ENCODE data around the gene CPED1. TPM values are rescaled to one million over a fixed set of nuclear protein-coding genes. Genes with fewer than 3 reads are reported as not detected.

Gene CPED1
- polyA plus RNA-seq, 1 experiment, result 52.0 TPM

GRCh38 chr7:121084748-121085336, 96.3 kb downstream of the CPED1 start:
- TF ChIP-seq CTCF (IDR thresholded peaks at IDR 0.05; ENCODE audit: low read depth, low read length), result no peak
- POLR2A ChIA-PET, result interaction anchor here (0.6 to 5.1 kb wide), 4 partner anchors 57 to 134 kb away, joined by 3 to 62 read pairs (median 6); partner anchors contain the start of genes CPED1 and ING3

GRCh38 chr7:121085922-121086321, 97.4 kb downstream of the CPED1 start:
- POLR2A ChIA-PET, result no interaction called here
- Histone ChIP-seq H3K4me3 (ENCODE audit: low read depth, low read length) (no peak overlapping the region), H3K9me3 (ENCODE audit: control insufficient read depth, insufficient read depth, low read length) (no peaks in the 10 kb centered on the region), H3K27me3 (ENCODE audit: control insufficient read depth, insufficient read depth, low read length) (no peaks in the 10 kb centered on the region), H3K27ac (ENCODE audit: low read depth, low read length) (peak overlapping the region; percentile 97)
- no peak for TF ChIP-seq CTCF (IDR thresholded peaks at IDR 0.05; ENCODE audit: low read depth, low read length)
- DNase-seq (ENCODE audit: low read depth, low spot score), result no peak
- CTCF ChIA-PET, result interaction anchor here (1.8 to 14.9 kb wide), 2 partner anchors 84 to 97 kb away, joined by 5 to 178 read pairs; partner anchors contain the start of gene CPED1

More at GRCh38 chr7:121084748-121085336, 96.3 kb downstream of the CPED1 start:
- peak; percentile 90 for DNase-seq (ENCODE audit: low read depth, low spot score)
- H3K9me3 ChIP-seq (ENCODE audit: control insufficient read depth, insufficient read depth, low read length), result no peaks in the 10 kb centered on the region
- peak overlapping the region; percentile 39 for H3K4me3 ChIP-seq (ENCODE audit: low read depth, low read length)
- peak overlapping the region; percentile 97 for H3K27ac ChIP-seq (ENCODE audit: low read depth, low read length)
- no peaks in the 10 kb centered on the region for H3K27me3 ChIP-seq (ENCODE audit: control insufficient read depth, insufficient read depth, low read length)
- CTCF ChIA-PET, result interaction anchor here (0.7 to 14.9 kb wide), 6 partner anchors 9 to 279 kb away, joined by 3 to 178 read pairs (median 4); partner anchors contain the start of gene CPED1

GRCh38 chr7:121088870-121089269, 100.4 kb downstream of the CPED1 start:
- no peak for DNase-seq (ENCODE audit: low read depth, low spot score)
- Histone ChIP-seq H3K27me3 (ENCODE audit: control insufficient read depth, insufficient read depth, low read length) (no peaks in the 10 kb centered on the region), H3K9me3 (ENCODE audit: control insufficient read depth, insufficient read depth, low read length) (no peaks in the 10 kb centered on the region), H3K27ac (ENCODE audit: low read depth, low read length) (no peak overlapping the region), H3K4me3 (ENCODE audit: low read depth, low read length) (no peak overlapping the region)
- ChIA-PET CTCF (interaction anchor here (14.9 kb wide), 1 partner anchor 100 kb away, joined by 178 read pairs; the partner anchor contains the start of gene CPED1), POLR2A (no interaction called here)
- no peak for TF ChIP-seq CTCF (IDR thresholded peaks at IDR 0.05; ENCODE audit: low read depth, low read length)

GRCh38 chr7:121094829-121095228, 106.3 kb downstream of the CPED1 start:
- Histone ChIP-seq H3K4me3 (ENCODE audit: low read depth, low read length) (no peak overlapping the region), H3K9me3 (ENCODE audit: control insufficient read depth, insufficient read depth, low read length) (no peaks in the 10 kb centered on the region), H3K27ac (ENCODE audit: low read depth, low read length) (no peak overlapping the region), H3K27me3 (ENCODE audit: control insufficient read depth, insufficient read depth, low read length) (no peaks in the 10 kb centered on the region)
- ChIA-PET CTCF (interaction anchor here (1.6 to 2.4 kb wide), 3 partner anchors 12 to 303 kb away, joined by 5 to 13 read pairs (median 7); no protein-coding TSS in a partner anchor), POLR2A (no interaction called here)
- TF ChIP-seq CTCF (IDR thresholded peaks at IDR 0.05; ENCODE audit: low read depth, low read length), result no peak
- no peak for DNase-seq (ENCODE audit: low read depth, low spot score)

GRCh38 chr7:121097577-121097976, 109.1 kb downstream of the CPED1 start:
- no peak for TF ChIP-seq CTCF (IDR thresholded peaks at IDR 0.05; ENCODE audit: low read depth, low read length)
- no peak overlapping the region for H3K27ac ChIP-seq (ENCODE audit: low read depth, low read length)
- ChIA-PET CTCF (interaction anchor here (0.7 to 4.3 kb wide), 2 partner anchors 11 to 291 kb away, joined by 3 to 29 read pairs; no protein-coding TSS in a partner anchor), POLR2A (no interaction called here)
- H3K27me3 ChIP-seq (ENCODE audit: control insufficient read depth, insufficient read depth, low read length), result no peaks in the 10 kb centered on the region
- no peaks in the 10 kb centered on the region; the same call in 1 of the 2 replicates for H3K9me3 ChIP-seq (ENCODE audit: control insufficient read depth, insufficient read depth, low read length)
- H3K4me3 ChIP-seq (ENCODE audit: low read depth, low read length), result no peak overlapping the region
- DNase-seq (ENCODE audit: low read depth, low spot score), result no peak

Measured in AG04450 (cell line).